ENCODE data around the gene PLK1. TPM values are rescaled to one million over a fixed set of nuclear protein-coding genes. Genes with fewer than 3 reads are reported as not detected.

PLK1 gene
- total and polyA plus RNA-seq, 2 of the 13 experiments (the other 11 are each of a cell fraction or from before 2014, with no cell fraction given) = 71.5 to 76.3 TPM

GRCh38 chr16:23679274-23679985 is 741 bp downstream of the PLK1 start (continued):
- no peak for TF ChIP-seq ZNF550 (CRISPR knock-in tag; IDR thresholded peaks at IDR 0.05; ENCODE audit: borderline replicate concordance)

GRCh38 chr16:23679986-23680336 is 1.3 kb downstream of the PLK1 start:
- ATAC-seq (peak; percentile 2; the same call in 1 of the 3 replicates), FAIRE-seq (no peak), DNase-seq (ENCODE audit: low spot score) (no peak)
- POLR2A ChIA-PET = interaction anchor here (1.4 to 3.7 kb wide), 2 partner anchors 15 to 39 kb away, joined by 5 to 20 read pairs; partner anchors contain the start of genes DCTN5 and PALB2
- in situ Hi-C loops (cut with HindIII; ENCODE audit: extremely low pct_ligation_motif_present, low pct_unique_long_range_greater_than_20kb) (no loop called here), intact Hi-C loops (cut with micrococcal nuclease; ENCODE audit: unreplicated experiment) (loop anchor here (2.0 kb wide), 2 partner anchors 39 to 49 kb away; partner anchors contain the start of genes DCTN5 and PALB2)
- H4K20me1 ChIP-seq (ENCODE audit: insufficient read depth, low read length) = peaks cover 6% of the 10 kb centered on the region; the same call in 1 of the 2 replicates
- no peak overlapping the region for H2AFZ ChIP-seq (ENCODE audit: low read length)
- peaks cover 48% of the 10 kb centered on the region for H3K79me2 ChIP-seq (ENCODE audit: insufficient read depth, low read length)
- peak overlapping the region; percentile 75 for H3K27ac ChIP-seq (ENCODE audit: extremely low read length, insufficient read depth, low read length)
- H3K4me3 ChIP-seq (replicated peaks in 1 of 3; ENCODE audit: insufficient read depth in 1 of 3, low read depth in 2 of 3, low read length in 3 of 3) = peak overlapping the region; percentile 94 to 97 (median 95)
- H3K4me2 ChIP-seq (ENCODE audit: low read depth, low read length) = peak overlapping the region; percentile 99
- peaks cover 54% of the 10 kb centered on the region for H3K4me1 ChIP-seq (ENCODE audit: insufficient read depth, low read length)
- no peaks in the 10 kb centered on the region for H3K9me3 ChIP-seq (ENCODE audit: low read length)
- 6% methylated on average over 6 of the region's 6 CpGs for WGBS (ENCODE audit: low lambda C conversion rate)
- peaks cover 34 to 45% of the 10 kb centered on the region in 2 experiments for H3K36me3 ChIP-seq (replicated peaks in 1 of 2; ENCODE audit: control insufficient read depth in 1 of 2, insufficient read depth in 2 of 2, low read length in 2 of 2)
- H3K27me3 ChIP-seq (ENCODE audit: control insufficient read depth in 1 of 2, insufficient read depth in 2 of 2, low read length in 2 of 2) = no peaks in the 10 kb centered on the region; a peak in 1 of 5 replicates
- peak overlapping the region; percentile 90 for H3K9ac ChIP-seq (ENCODE audit: insufficient read depth, low read depth, low read length)
- no TSS peak for BruUV-seq (replicated peaks)
- CTCF ChIA-PET (ENCODE audit: low intra/inter-chr PET ratio, low total read pairs) = no interaction called here
- TF ChIP-seq ZNF382 (CRISPR knock-in tag; IDR thresholded peaks at IDR 0.05; ENCODE audit: borderline replicate concordance) = no peak
- no peak for TF ChIP-seq SPEN (CRISPR knock-in tag; IDR thresholded peaks at IDR 0.05; ENCODE audit: low read depth)
- no peak for TF ChIP-seq CBX5 (CRISPR knock-in tag; IDR thresholded peaks at IDR 0.05; ENCODE audit: borderline replicate concordance)
- TF ChIP-seq, protein P1, sequence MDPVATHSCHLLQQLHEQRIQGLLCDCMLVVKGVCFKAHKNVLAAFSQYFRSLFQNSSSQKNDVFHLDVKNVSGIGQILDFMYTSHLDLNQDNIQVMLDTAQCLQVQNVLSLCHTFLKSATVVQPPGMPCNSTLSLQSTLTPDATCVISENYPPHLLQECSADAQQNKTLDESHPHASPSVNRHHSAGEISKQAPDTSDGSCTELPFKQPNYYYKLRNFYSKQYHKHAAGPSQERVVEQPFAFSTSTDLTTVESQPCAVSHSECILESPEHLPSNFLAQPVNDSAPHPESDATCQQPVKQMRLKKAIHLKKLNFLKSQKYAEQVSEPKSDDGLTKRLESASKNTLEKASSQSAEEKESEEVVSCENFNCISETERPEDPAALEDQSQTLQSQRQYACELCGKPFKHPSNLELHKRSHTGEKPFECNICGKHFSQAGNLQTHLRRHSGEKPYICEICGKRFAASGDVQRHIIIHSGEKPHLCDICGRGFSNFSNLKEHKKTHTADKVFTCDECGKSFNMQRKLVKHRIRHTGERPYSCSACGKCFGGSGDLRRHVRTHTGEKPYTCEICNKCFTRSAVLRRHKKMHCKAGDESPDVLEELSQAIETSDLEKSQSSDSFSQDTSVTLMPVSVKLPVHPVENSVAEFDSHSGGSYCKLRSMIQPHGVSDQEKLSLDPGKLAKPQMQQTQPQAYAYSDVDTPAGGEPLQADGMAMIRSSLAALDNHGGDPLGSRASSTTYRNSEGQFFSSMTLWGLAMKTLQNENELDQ (CRISPR knock-in tag; IDR thresholded peaks at IDR 0.05; ENCODE audit: borderline replicate concordance) = no peak
- no peak for TF ChIP-seq TRAFD1 (CRISPR knock-in tag; IDR thresholded peaks at IDR 0.05; ENCODE audit: borderline replicate concordance)
- no peak for TF ChIP-seq HDAC1 (CRISPR knock-in tag; IDR thresholded peaks at IDR 0.05)
- TF ChIP-seq HINFP (CRISPR knock-in tag; IDR thresholded peaks at IDR 0.05; ENCODE audit: low read depth) = no peak
- TF ChIP-seq GATAD1 (CRISPR knock-in tag; IDR thresholded peaks at IDR 0.05) = no peak
- no peak for TF ChIP-seq ESRRA (CRISPR knock-in tag; IDR thresholded peaks at IDR 0.05; ENCODE audit: low read depth)
- no peak for TF ChIP-seq MAX (IDR thresholded peaks at IDR 0.05)
- no peak for TF ChIP-seq THYN1 (CRISPR knock-in tag; IDR thresholded peaks at IDR 0.05; ENCODE audit: borderline replicate concordance, low read depth)
- no peak for TF ChIP-seq SOX5 (CRISPR knock-in tag; IDR thresholded peaks at IDR 0.05; ENCODE audit: borderline replicate concordance)
- 0 out of 2 replicates have a peak, but pooled peaks have one; percentile 8 for TF ChIP-seq NFKB2 (CRISPR knock-in tag; IDR thresholded peaks at IDR 0.05; ENCODE audit: borderline replicate concordance)
- no peak for TF ChIP-seq KDM5B (CRISPR knock-in tag; IDR thresholded peaks at IDR 0.05; ENCODE audit: borderline replicate concordance)
- TF ChIP-seq TAF15 (IDR thresholded peaks at IDR 0.05; ENCODE audit: low read depth, low read length, poor library complexity, severe bottlenecking) = no peak
- TF ChIP-seq TOE1 (CRISPR knock-in tag; IDR thresholded peaks at IDR 0.05) = no peak

Measured in HepG2 (cell line).